ENCODE results near the gene NBEAL2. TPM values are rescaled to one million over a fixed set of nuclear protein-coding genes. Genes with fewer than 3 reads are reported as not detected.

NBEAL2 gene
- total and polyA plus RNA-seq, 4 donors: 10.2 to 22.1 (median 16.4) TPM

DNA sequence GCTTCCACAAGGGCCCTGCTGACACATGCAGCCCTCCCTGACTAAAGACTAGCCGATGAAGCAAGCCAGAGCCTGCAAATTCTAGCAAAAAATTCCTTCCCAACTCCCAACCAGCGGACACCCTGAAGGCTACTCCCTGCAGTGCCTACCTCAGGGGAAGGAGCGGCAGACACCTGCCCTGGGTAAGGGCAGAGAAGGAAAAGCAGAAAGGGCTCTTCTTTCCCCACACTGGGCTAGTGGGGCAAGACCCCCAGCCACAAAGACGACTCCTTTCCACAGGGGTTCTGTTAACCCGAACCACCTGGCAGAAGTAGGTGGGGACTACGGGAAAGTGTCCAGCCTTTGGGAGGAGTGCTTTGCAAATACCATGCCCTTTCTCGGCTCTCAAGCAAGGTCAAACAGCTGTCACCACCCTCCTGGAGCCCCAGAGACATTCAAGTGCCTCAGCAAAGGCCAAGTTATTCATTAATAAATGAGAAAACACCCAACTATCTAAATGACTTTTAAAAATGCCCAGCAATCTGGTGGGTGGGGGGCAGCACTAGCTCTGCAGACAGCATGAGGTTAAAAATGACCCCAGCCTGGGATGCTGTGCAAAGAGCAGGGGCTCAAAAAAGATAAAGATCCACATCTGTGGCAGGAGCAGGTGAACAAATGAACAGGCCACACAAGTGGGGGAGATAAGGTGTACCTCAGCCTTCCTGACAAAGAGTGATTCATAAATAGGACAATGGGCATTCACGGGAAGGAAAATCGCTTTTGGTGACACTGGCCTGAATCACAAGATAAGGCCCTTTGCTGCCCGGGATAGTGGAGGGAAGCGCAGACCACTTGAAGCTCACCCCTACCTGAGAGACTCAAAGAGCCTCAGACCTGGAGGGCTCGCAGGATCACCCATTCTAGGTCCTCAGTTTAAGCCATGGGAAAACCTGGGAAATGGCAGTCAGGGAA is 36.0 kb upstream of the NBEAL2 start:
- Histone ChIP-seq H3K27ac (ENCODE audit: low read depth, low read length) (no peak overlapping the region), H3K36me3 (ENCODE audit: control insufficient read depth, insufficient read depth, low read length) (peaks cover 47% of the 10 kb centered on the region), H3K27me3 (ENCODE audit: control insufficient read depth, insufficient read depth, low read length) (no peaks in the 10 kb centered on the region), H3K9me3 (ENCODE audit: control insufficient read depth, insufficient read depth, low read length) (no peaks in the 10 kb centered on the region), H3K4me3 (ENCODE audit: low read depth, low read length) (no peak overlapping the region), H3K4me1 (ENCODE audit: control insufficient read depth, insufficient read depth, low read length) (peaks cover 9% of the 10 kb centered on the region)
- 85% methylated on average over 8 of the region's 12 CpGs for WGBS (ENCODE audit: insufficient coverage)
- DNase-seq (ENCODE audit: low read depth in 4 of 6, low spot score in 6 of 6): no peak

DNA sequence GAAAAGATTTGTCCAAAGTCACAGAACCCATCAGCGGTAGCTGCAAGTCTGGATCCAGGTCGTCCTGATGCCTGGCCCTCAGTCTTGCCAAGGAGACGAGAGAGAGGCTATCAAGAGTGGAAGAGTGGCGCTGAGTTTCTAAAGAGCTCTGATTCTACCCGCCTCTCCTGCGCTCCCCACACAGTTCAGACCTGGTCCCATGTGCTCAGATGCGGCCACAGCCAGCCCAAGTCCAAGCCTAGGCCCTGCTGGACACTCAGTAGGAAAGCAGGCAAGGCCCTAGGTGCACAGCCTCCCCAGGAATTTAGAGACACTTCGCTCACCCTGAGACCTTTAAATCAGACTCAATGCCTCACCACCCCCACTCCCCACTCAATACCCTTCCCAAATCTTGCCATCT is 35.3 kb upstream of the NBEAL2 start:
- 78% methylated on average over 8 of the region's 8 CpGs for WGBS (ENCODE audit: insufficient coverage)
- peaks cover 14% of the 10 kb centered on the region for H3K4me1 ChIP-seq (ENCODE audit: control insufficient read depth, insufficient read depth, low read length)

DNA sequence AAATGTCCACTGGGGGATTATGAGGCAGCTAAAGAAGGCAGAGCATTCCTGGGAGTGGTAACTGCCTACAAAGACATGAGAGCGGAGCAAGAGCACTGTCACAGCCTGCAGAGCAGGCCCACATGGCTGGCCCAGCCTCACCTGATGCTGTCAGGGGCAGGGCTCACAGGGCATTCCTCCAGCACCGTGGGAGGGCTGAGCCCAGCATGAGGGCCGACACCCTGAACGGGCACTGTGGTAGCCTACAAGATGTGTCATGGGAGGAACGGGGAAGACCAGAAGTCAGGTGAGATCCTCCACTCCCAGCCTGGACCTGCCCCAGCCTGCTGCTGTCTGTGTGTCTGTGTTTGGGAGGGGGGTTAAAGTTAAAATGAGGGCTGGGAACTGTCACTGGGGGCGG is 33.0 kb upstream of the NBEAL2 start:
- no peak overlapping the region for H3K27ac ChIP-seq (ENCODE audit: low read depth, low read length)
- DNase-seq (ENCODE audit: low read depth in 4 of 6, low spot score in 6 of 6): no peak
- no peaks in the 10 kb centered on the region for H3K9me3 ChIP-seq (ENCODE audit: control insufficient read depth, insufficient read depth, low read length)
- H3K4me1 ChIP-seq (ENCODE audit: control insufficient read depth, insufficient read depth, low read length): peaks cover 21% of the 10 kb centered on the region
- H3K36me3 ChIP-seq (ENCODE audit: control insufficient read depth, insufficient read depth, low read length): peaks cover 28% of the 10 kb centered on the region
- no peak overlapping the region for H3K4me3 ChIP-seq (ENCODE audit: low read depth, low read length)
- WGBS (ENCODE audit: insufficient coverage): 80% methylated on average over 5 of the region's 6 CpGs
- no peaks in the 10 kb centered on the region for H3K27me3 ChIP-seq (ENCODE audit: control insufficient read depth, insufficient read depth, low read length)

More for the DNA sequence above, 35.3 kb upstream of the NBEAL2 start:
- no peaks in the 10 kb centered on the region for H3K9me3 ChIP-seq (ENCODE audit: control insufficient read depth, insufficient read depth, low read length)
- H3K4me3 ChIP-seq (ENCODE audit: low read depth, low read length): no peak overlapping the region
- no peak overlapping the region for H3K27ac ChIP-seq (ENCODE audit: low read depth, low read length)
- DNase-seq (ENCODE audit: low read depth in 4 of 6, low spot score in 6 of 6): no peak
- H3K27me3 ChIP-seq (ENCODE audit: control insufficient read depth, insufficient read depth, low read length): no peaks in the 10 kb centered on the region
- peaks cover 47% of the 10 kb centered on the region for H3K36me3 ChIP-seq (ENCODE audit: control insufficient read depth, insufficient read depth, low read length)

DNA sequence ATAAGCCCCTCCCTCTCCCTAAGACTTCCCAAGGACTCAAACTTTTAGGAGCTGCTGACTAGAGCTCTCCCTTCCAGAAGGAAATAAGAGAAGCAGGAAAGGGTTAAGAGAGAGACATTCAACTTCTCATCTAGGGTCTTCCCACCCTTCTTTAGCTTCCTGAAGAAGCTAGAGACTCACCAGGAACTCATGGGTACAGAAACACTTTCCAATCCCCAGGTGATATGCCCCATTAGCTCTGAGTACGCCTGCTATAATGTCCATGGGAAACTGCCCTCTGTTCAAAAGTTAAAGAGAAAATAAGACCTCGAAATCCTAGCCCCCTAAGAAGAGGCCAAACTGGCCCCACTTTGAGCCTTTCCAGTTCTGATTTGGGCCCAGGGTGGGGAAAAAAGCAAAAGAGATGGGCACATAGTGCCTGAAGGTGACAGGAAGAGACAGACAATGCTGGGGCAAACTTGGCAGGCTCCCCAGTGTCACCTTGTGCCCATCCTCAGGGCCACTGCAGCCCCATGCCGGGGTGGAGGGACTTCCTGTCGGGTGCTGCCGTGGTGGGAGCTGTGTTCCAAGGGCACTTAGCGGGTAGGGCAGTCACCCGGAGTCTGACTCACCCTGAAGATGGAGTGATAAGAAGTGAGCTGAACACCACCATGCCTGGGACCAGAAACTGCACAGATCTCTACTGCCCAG is 32.5 kb upstream of the NBEAL2 start:
- 68% methylated on average over 6 of the region's 7 CpGs for WGBS (ENCODE audit: insufficient coverage)
- H3K27ac ChIP-seq (ENCODE audit: low read depth, low read length): no peak overlapping the region
- H3K36me3 ChIP-seq (ENCODE audit: control insufficient read depth, insufficient read depth, low read length): peaks cover 28% of the 10 kb centered on the region
- no peak for DNase-seq (ENCODE audit: low read depth in 4 of 6, low spot score in 6 of 6)
- H3K4me3 ChIP-seq (ENCODE audit: low read depth, low read length): no peak overlapping the region
- no peaks in the 10 kb centered on the region for H3K9me3 ChIP-seq (ENCODE audit: control insufficient read depth, insufficient read depth, low read length)
- H3K27me3 ChIP-seq (ENCODE audit: control insufficient read depth, insufficient read depth, low read length): no peaks in the 10 kb centered on the region
- H3K4me1 ChIP-seq (ENCODE audit: control insufficient read depth, insufficient read depth, low read length): peaks cover 21% of the 10 kb centered on the region

DNA sequence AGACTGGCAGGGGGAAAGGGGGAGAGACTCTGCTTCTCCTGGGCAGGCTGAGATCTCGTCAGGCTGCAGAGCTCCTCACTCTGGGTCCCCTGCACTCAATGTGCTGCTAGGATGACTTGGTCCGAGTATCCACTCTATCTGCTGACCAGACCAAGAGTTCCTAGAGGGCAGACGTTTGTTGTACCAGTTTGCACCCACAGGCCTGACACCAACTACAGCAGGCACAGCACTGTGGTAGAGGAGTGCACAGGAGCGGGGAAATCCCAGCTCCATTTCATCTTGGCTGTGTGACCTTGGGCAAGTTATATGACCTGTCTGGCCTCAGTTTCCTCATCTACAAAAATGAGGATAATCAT is 31.9 kb upstream of the NBEAL2 start:
- H3K9me3 ChIP-seq (ENCODE audit: control insufficient read depth, insufficient read depth, low read length): no peaks in the 10 kb centered on the region
- DNase-seq (ENCODE audit: low read depth in 4 of 6, low spot score in 6 of 6): no peak
- no peaks in the 10 kb centered on the region for H3K27me3 ChIP-seq (ENCODE audit: control insufficient read depth, insufficient read depth, low read length)
- H3K27ac ChIP-seq (ENCODE audit: low read depth, low read length): no peak overlapping the region
- no peak overlapping the region for H3K4me3 ChIP-seq (ENCODE audit: low read depth, low read length)
- peaks cover 21% of the 10 kb centered on the region for H3K4me1 ChIP-seq (ENCODE audit: control insufficient read depth, insufficient read depth, low read length)
- H3K36me3 ChIP-seq (ENCODE audit: control insufficient read depth, insufficient read depth, low read length): peaks cover 26% of the 10 kb centered on the region
- 77% methylated on average over 3 of the region's 4 CpGs for WGBS (ENCODE audit: insufficient coverage)

DNA sequence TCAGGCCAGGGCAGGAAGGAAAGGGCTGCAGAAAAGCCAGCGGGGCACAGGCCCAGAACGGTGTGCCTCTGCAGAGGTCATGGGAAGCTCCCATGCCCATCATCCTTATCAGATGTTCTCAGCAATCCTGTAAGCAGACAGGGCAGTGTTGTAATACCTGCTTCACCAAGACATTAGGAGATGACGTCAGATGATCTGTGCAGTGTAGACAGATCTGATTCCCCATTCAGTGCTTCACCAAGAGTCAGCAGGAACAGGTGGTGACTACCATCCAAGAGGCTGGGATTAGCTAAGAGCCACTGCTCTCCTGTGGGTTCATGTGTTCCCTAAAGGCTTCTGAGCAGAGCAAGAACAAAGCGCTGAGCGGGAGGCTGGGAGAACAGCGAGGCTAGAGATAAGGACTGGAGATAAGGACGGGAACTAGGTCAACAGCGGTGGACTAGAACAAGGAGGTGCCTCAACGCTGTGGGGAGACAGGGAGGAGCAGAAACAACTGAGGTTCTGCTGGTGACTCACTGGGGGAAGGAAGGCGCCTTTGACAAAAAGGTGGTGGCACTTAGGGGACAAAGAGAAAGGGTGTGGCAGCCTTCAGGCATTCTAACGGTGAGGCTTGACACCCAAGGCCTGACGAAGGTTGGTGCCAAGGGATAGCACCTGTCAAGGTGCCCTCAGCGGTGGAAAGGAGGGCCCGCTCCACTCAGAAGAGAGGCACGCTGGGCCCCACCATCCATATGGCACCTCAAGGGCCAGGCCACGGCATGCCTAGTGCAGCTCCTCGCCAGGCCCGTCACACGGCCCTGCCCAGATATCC is 31.3 kb upstream of the NBEAL2 start:
- no peak overlapping the region for H3K27ac ChIP-seq (ENCODE audit: low read depth, low read length)
- no peak overlapping the region for H3K4me3 ChIP-seq (ENCODE audit: low read depth, low read length)
- H3K4me1 ChIP-seq (ENCODE audit: control insufficient read depth, insufficient read depth, low read length): peaks cover 21% of the 10 kb centered on the region
- 88% methylated on average over 17 of the region's 19 CpGs for WGBS (ENCODE audit: insufficient coverage)
- H3K9me3 ChIP-seq (ENCODE audit: control insufficient read depth, insufficient read depth, low read length): no peaks in the 10 kb centered on the region
- DNase-seq (ENCODE audit: low read depth in 4 of 6, low spot score in 6 of 6): no peak
- no peaks in the 10 kb centered on the region for H3K27me3 ChIP-seq (ENCODE audit: control insufficient read depth, insufficient read depth, low read length)
- peaks cover 26% of the 10 kb centered on the region for H3K36me3 ChIP-seq (ENCODE audit: control insufficient read depth, insufficient read depth, low read length)

DNA sequence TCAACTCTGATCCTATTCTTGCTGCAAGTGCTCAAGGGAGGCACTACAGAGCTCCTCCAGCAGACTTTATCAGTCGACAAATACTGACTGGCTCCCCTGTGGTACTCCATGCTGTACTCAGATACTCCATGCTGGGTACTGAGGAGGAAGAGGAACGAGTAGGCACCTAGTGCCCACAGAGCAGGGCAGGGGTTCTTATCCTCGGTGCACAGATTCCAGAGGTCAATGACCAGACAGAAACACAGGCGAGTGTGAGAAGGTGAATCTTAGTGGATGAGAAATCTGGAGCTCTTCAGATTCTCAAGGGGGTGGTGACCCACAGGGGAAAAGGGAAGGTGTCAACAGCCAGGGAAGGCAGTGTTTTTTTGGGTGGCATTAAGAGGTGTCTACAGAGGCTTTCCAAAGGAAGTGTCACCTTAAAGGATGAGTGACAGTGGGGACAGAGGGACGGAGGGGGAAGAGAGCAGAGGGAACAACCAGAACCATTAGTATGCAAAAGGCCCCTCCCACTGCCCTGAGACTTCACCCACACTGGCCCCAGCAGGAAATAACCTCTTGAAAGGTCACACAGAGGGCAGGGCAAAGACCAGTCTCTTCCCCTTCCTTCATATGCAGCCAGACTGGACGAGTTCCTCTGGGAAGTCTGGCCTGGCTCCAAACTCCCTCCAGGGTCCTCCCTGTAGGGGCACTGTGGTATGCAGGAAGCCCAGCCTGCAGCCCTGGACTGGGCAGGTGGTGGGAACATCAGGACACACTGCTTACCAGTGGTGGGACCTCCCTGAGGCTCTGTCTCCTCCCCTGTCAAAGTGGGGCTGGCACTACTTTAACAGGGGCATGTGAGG is 30.4 kb upstream of the NBEAL2 start:
- Histone ChIP-seq H3K9me3 (ENCODE audit: control insufficient read depth, insufficient read depth, low read length) (no peaks in the 10 kb centered on the region), H3K4me1 (ENCODE audit: control insufficient read depth, insufficient read depth, low read length) (peaks cover 19% of the 10 kb centered on the region), H3K4me3 (ENCODE audit: low read depth, low read length) (no peak overlapping the region), H3K27ac (ENCODE audit: low read depth, low read length) (no peak overlapping the region), H3K36me3 (ENCODE audit: control insufficient read depth, insufficient read depth, low read length) (peaks cover 26% of the 10 kb centered on the region), H3K27me3 (ENCODE audit: control insufficient read depth, insufficient read depth, low read length) (no peaks in the 10 kb centered on the region)
- WGBS (ENCODE audit: insufficient coverage): 72% methylated on average over 5 of the region's 6 CpGs
- no peak for DNase-seq (ENCODE audit: low read depth in 4 of 6, low spot score in 6 of 6)

DNA sequence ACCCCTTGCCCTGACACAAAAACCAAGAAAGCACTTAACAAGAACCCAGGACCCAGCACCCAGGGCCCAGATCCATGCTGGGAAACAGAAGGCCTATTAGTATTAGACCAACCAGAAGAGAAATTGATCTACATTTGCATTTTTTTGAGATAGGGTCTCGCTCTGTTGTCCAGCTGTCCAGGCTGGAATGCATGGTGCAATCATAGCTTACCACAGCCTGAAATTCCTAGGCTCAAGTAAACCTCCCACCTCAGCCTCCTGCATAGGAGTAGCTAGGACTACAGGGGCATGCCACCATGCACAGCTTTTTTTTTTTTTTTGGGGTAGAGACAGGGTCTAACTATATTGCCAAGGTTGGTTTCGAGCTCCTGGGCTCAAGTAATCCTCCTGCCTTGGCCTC is 29.3 kb upstream of the NBEAL2 start:
- Histone ChIP-seq H3K27ac (ENCODE audit: low read depth, low read length) (no peak overlapping the region), H3K36me3 (ENCODE audit: control insufficient read depth, insufficient read depth, low read length) (peaks cover 19% of the 10 kb centered on the region), H3K4me1 (ENCODE audit: control insufficient read depth, insufficient read depth, low read length) (peaks cover 17% of the 10 kb centered on the region), H3K9me3 (ENCODE audit: control insufficient read depth, insufficient read depth, low read length) (no peaks in the 10 kb centered on the region), H3K4me3 (ENCODE audit: low read depth, low read length) (no peak overlapping the region), H3K27me3 (ENCODE audit: control insufficient read depth, insufficient read depth, low read length) (no peaks in the 10 kb centered on the region)
- 86% methylated on average over 1 of the region's 2 CpGs for WGBS (ENCODE audit: insufficient coverage)
- DNase-seq (ENCODE audit: low read depth in 4 of 6, low spot score in 6 of 6): no peak

Measured in spinal cord (tissue), 10 donors.